WTC11 (cell line): Measurements from ENCODE around the gene ELFN1. TPM values are rescaled to one million over a fixed set of nuclear protein-coding genes. Genes with fewer than 3 reads are reported as not detected.

Experiments
- ATAC-seq: fragments of 200-7000 bp; cut with Tn5 transposase; 2 replicates; pipeline ENCODE4 v1.10.0; 2021; ENCODE audit warnings: mild to moderate bottlenecking, moderate library complexity
- CTCF ChIA-PET: fragments of 300-600 bp; sonication (Branson Sonifier 250); formaldehyde crosslinking; loops from one replicate; lab custom pipeline; 2021; ENCODE audit warnings: antibody characterized with exemption; lab: Charles Lee
- POLR2A ChIA-PET: fragments of 350-600 bp; sonication (Branson Sonifier 250); formaldehyde crosslinking; loops from one replicate; lab custom pipeline; 2021; ENCODE audit warnings: antibody characterized with exemption; lab: Charles Lee
- DNase-seq: peaks from one replicate; pipeline ENCODE4 v3.0.0; 2021; ENCODE audit warnings: low spot score
- H3K27ac Mint-ChIP-seq: 2 replicates; pipeline ENCODE4 v1.8.0; 2021; ENCODE audit warnings: mixed read lengths
- H3K27me3 Mint-ChIP-seq: 2 replicates; pipeline ENCODE4 v1.8.0; 2021; ENCODE audit warnings: low read depth, mild to moderate bottlenecking, moderate library complexity, mixed read lengths
- H3K36me3 Mint-ChIP-seq: 2 replicates; pipeline ENCODE4 v1.8.0; 2021; ENCODE audit warnings: mixed read lengths
- H3K4me1 Mint-ChIP-seq: 2 replicates; pipeline ENCODE4 v1.8.0; 2022; ENCODE audit warnings: mixed read lengths
- H3K4me3 Mint-ChIP-seq: 2 replicates; pipeline ENCODE4 v1.8.0; 2021; ENCODE audit warnings: mild to moderate bottlenecking, moderate library complexity, mixed read lengths
- H3K9me3 Mint-ChIP-seq: 2 replicates; pipeline ENCODE4 v1.8.0; 2021; ENCODE audit warnings: mixed read lengths
- AFF4 ChIP-seq: sonication (generic); formaldehyde crosslinking; IDR thresholded peaks from 2 replicates; pipeline ENCODE4 v1.8.1; 2023; ENCODE audit warnings: mild to moderate bottlenecking, missing genetic modification reagents, borderline replicate concordance
- ATF3 ChIP-seq: sonication (generic); formaldehyde crosslinking; conservative IDR thresholded peaks from 2 replicates; pipeline ENCODE4 v1.8.1; 2022; ENCODE audit warnings: mild to moderate bottlenecking, missing genetic modification reagents
- ATF6 ChIP-seq: sonication (generic); formaldehyde crosslinking; IDR thresholded peaks from 2 replicates; pipeline ENCODE4 v1.8.1; 2023; ENCODE audit warnings: mild to moderate bottlenecking, missing genetic modification reagents
- CDX4 ChIP-seq: fragments of 250-450 bp; sonication (Bioruptor Pico); IDR thresholded peaks from 2 replicates; pipeline ENCODE4 v1.9.0; 2021; ENCODE audit warnings: moderate library complexity, mild to moderate bottlenecking, inconsistent platforms, borderline replicate concordance
- E2F1 ChIP-seq: sonication (generic); formaldehyde crosslinking; IDR thresholded peaks from 2 replicates; pipeline ENCODE4 v1.8.0; 2022; ENCODE audit warnings: mild to moderate bottlenecking, missing genetic modification reagents
- E2F4 ChIP-seq: sonication (generic); formaldehyde crosslinking; IDR thresholded peaks from 2 replicates; pipeline ENCODE4 v1.8.1; 2022; ENCODE audit warnings: low read depth, mild to moderate bottlenecking, moderate library complexity, missing genetic modification reagents, borderline replicate concordance
- GABPB1 ChIP-seq: sonication (generic); formaldehyde crosslinking; IDR thresholded peaks from 2 replicates; pipeline ENCODE4 v1.8.1; 2023; ENCODE audit warnings: mild to moderate bottlenecking, missing genetic modification reagents
- GRHL2 ChIP-seq: fragments of 250-450 bp; sonication (Bioruptor Pico); IDR thresholded peaks from 2 replicates; pipeline ENCODE4 v1.8.0; 2022; ENCODE audit warnings: mild to moderate bottlenecking, moderate library complexity; ENCODE audit not compliant: insufficient replicate concordance, severe bottlenecking
- HMGA2 ChIP-seq: fragments of 250-450 bp; sonication (Bioruptor Pico); IDR thresholded peaks from 2 replicates; pipeline ENCODE4 v1.4.0; 2021; ENCODE audit warnings: mild to moderate bottlenecking, moderate library complexity
- IRF2 ChIP-seq: sonication (generic); formaldehyde crosslinking; IDR thresholded peaks from 2 replicates; pipeline ENCODE4 v1.8.0; 2022; ENCODE audit warnings: low read depth, missing genetic modification reagents, borderline replicate concordance
- JUN ChIP-seq: sonication (generic); formaldehyde crosslinking; IDR thresholded peaks from 2 replicates; pipeline ENCODE4 v1.8.0; 2023; ENCODE audit warnings: mild to moderate bottlenecking, missing genetic modification reagents
- MYBL2 ChIP-seq: sonication (generic); formaldehyde crosslinking; IDR thresholded peaks from 2 replicates; pipeline ENCODE4 v1.8.1; 2023; ENCODE audit warnings: mild to moderate bottlenecking, moderate library complexity, missing genetic modification reagents
- NR1H2 ChIP-seq: sonication (generic); formaldehyde crosslinking; IDR thresholded peaks from 2 replicates; pipeline ENCODE4 v1.9.0; 2021; ENCODE audit warnings: mild to moderate bottlenecking, moderate library complexity, missing genetic modification reagents
- TEAD1 ChIP-seq: sonication (generic); formaldehyde crosslinking; IDR thresholded peaks from 2 replicates; pipeline ENCODE4 v1.8.0; 2022; ENCODE audit warnings: mild to moderate bottlenecking, missing genetic modification reagents
- ZNF138 ChIP-seq: sonication (generic); formaldehyde crosslinking; conservative IDR thresholded peaks from 2 replicates; pipeline ENCODE4 v1.8.1; 2022; ENCODE audit warnings: mild to moderate bottlenecking, moderate library complexity, missing genetic modification reagents
- ZNF396 ChIP-seq: fragments of 250-450 bp; sonication (Bioruptor Pico); IDR thresholded peaks from 2 replicates; pipeline ENCODE4 v1.8.0; 2021; ENCODE audit warnings: mild to moderate bottlenecking, moderate library complexity, borderline replicate concordance
- ZNF671 ChIP-seq: fragments of 250-450 bp; sonication (Bioruptor Pico); IDR thresholded peaks from 2 replicates; pipeline ENCODE4 v1.8.0; 2021; ENCODE audit warnings: mild to moderate bottlenecking
- total RNA-seq: library from RNA; stranded (reverse); gene quantifications from 3 replicates; pipeline ENCODE4 v1.2.3, GENCODE V29; 2021

Gene ELFN1
- total RNA-seq, 1 experiment from 2014 or later: 4.6 TPM

- ATAC-seq (no peak), DNase-seq (no peak)
- Mint-ChIP-seq H3K27me3 (no peaks in the 10 kb centered on the region; the same call in 1 of the 2 replicates), H3K4me3 (no peak overlapping the region), H3K36me3 (no peaks in the 10 kb centered on the region), H3K27ac (no peak overlapping the region), H3K9me3 (peaks cover 13% of the 10 kb centered on the region), H3K4me1 (no peaks in the 10 kb centered on the region)
- ChIA-PET CTCF (no interaction called here), POLR2A (no interaction called here)
- TF ChIP-seq ATF3: no peak
- TF ChIP-seq JUN (CRISPR knock-in tag): no peak
- no peak for TF ChIP-seq ZNF671 (CRISPR knock-in tag)
- TF ChIP-seq ZNF138 (CRISPR knock-in tag): no peak
- no peak for TF ChIP-seq GRHL2
- TF ChIP-seq NR1H2 (CRISPR knock-in tag): no peak
- no peak for TF ChIP-seq TEAD1 (CRISPR knock-in tag)
- TF ChIP-seq CDX4 (CRISPR knock-in tag): no peak
- no peak for TF ChIP-seq GABPB1 (CRISPR knock-in tag)
- no peak for TF ChIP-seq MYBL2
Measured at GRCh38 chr7:1621718-1622117, 48.4 kb upstream of the ELFN1 start.

- H3K27ac Mint-ChIP-seq: no peak overlapping the region; the same call in 1 of the 2 replicates
- POLR2A ChIA-PET: no interaction called here
- H3K27me3 Mint-ChIP-seq: no peaks in the 10 kb centered on the region; the same call in 1 of the 2 replicates
- DNase-seq (no peak), ATAC-seq (no peak)
- H3K9me3 Mint-ChIP-seq: peaks cover 16% of the 10 kb centered on the region
- TF ChIP-seq IRF2 (no peak), AFF4 (no peak), E2F1 (CRISPR knock-in tag) (no peak), E2F4 (CRISPR knock-in tag) (no peak), HMGA2 (no peak), ATF6 (CRISPR knock-in tag) (no peak), ZNF396 (CRISPR knock-in tag) (no peak)
- no peak overlapping the region for H3K4me3 Mint-ChIP-seq
- no peaks in the 10 kb centered on the region for H3K4me1 Mint-ChIP-seq
- H3K36me3 Mint-ChIP-seq: no peaks in the 10 kb centered on the region
- CTCF ChIA-PET: no interaction called here
Measured at GRCh38 chr7:1622441-1622840, 47.6 kb upstream of the ELFN1 start.
